ENCODE results near the gene DDIT4. TPM values are rescaled to one million over a fixed set of nuclear protein-coding genes. Genes with fewer than 3 reads are reported as not detected.
A peak's percentile ranks its signal among the peaks of the same experiment; 100 is the strongest.

DDIT4 gene
- polyA plus RNA-seq, 3 donors, result 26.1 to 611 (median 45.8) TPM

DNA sequence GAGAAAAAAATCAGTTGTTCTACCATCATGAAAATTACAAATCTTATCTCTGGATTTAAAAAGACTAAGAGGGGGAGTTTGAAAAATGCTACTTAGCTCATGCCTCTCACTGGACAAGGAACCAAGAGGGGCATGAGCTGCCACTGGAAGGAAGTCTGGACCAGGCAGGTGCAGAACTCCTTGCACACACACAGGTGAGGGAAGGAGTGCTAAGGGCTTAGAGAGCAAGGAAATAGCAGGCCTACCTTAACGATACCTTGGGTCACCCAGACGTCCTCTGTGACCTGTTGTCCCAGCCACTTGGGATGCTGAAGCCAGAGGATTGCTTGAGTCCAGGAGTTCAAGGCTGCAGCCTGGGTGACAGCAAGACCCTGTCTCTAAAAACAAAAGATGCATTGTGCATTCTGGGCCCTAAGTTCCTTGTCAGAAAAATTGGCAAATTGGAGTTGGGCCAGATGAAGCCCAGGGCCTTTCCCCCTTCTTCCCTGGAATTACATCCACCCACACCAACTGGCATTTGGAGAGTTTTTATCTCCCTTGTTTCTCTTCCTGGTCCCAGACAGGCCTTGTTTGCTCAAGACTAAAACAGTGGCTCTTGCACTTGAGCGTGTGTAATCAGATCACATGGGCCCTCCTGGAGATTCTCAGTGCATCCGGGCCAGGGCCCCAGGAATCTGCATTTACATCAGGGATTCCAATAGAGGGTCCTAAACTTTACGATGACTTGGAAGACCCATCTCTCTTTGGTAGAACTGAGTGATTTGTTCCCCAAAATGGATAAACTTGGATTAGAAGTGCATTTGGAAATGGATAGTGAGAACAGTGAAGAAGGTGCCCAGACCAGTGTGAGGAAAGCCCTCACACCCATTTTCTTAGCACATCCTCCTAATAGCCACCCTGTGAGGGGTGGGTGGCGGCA is 3.0 kb downstream of the DDIT4 start:
- Histone ChIP-seq H4K20me1 (ENCODE audit: insufficient read depth, low read length) (peaks cover 20% of the 10 kb centered on the region), H3K9ac (ENCODE audit: insufficient read depth, low read length, poor library complexity, severe bottlenecking) (no peak overlapping the region), H3K4me3 (replicated peaks in 1 of 3; ENCODE audit: low read depth in 2 of 3, low read length in 3 of 3) (peak overlapping the region in 1 of 3 experiments; percentile 98), H3K27ac (ENCODE audit: low read depth in 1 of 2, low read length in 2 of 2) (no peak overlapping the region), H3K36me3 (replicated peaks in 1 of 2; ENCODE audit: control insufficient read depth in 1 of 2, insufficient read depth in 2 of 2, low read length in 2 of 2) (no peaks in the 10 kb centered on the region), H3K4me2 (replicated peaks; ENCODE audit: extremely low read depth, low read length, poor library complexity, severe bottlenecking) (no peak overlapping the region), H2AFZ (ENCODE audit: insufficient read depth, low read depth, low read length, poor library complexity, severe bottlenecking) (no peak overlapping the region), H3K79me2 (ENCODE audit: insufficient read depth, low read length) (peaks cover 6% of the 10 kb centered on the region), H3K4me1 (ENCODE audit: control insufficient read depth in 1 of 2, insufficient read depth in 2 of 2, low read length in 2 of 2) (peaks cover 23 to 32% of the 10 kb centered on the region in 2 donors), H3K27me3 (ENCODE audit: control insufficient read depth in 2 of 2, insufficient read depth in 2 of 2, low read length in 2 of 2) (no peaks in the 10 kb centered on the region), H3K9me3 (replicated peaks in 1 of 2; ENCODE audit: control insufficient read depth in 1 of 2, insufficient read depth in 1 of 2, low read length in 2 of 2) (no peaks in the 10 kb centered on the region)
- Mint-ChIP-seq H3K36me3 (peaks cover 13 to 23% of the 10 kb centered on the region in 2 donors), H3K27me3 (ENCODE audit: low read depth in 3 of 3) (peaks cover 2 to 10% (median 6%) of the 10 kb centered on the region in 3 donors), H3K27ac (peak overlapping the region in 4 of 7 donors; percentile 2 to 46 (median 19)), H3K9me3 (peaks cover 0 to 2% (median 0%) of the 10 kb centered on the region in 7 donors), H3K4me3 (peak overlapping the region in 1 of 2 donors; percentile 98), H3K4me1 (peaks cover 36% of the 10 kb centered on the region)
- no peak for TF ChIP-seq CTCF (IDR thresholded peaks at IDR 0.05)
- 59% methylated on average over 4 of the region's 6 CpGs for WGBS (ENCODE audit: insufficient coverage)
- intact Hi-C loops (cut with micrococcal nuclease), result no loop called here
- no peak for DNase-seq

DNA sequence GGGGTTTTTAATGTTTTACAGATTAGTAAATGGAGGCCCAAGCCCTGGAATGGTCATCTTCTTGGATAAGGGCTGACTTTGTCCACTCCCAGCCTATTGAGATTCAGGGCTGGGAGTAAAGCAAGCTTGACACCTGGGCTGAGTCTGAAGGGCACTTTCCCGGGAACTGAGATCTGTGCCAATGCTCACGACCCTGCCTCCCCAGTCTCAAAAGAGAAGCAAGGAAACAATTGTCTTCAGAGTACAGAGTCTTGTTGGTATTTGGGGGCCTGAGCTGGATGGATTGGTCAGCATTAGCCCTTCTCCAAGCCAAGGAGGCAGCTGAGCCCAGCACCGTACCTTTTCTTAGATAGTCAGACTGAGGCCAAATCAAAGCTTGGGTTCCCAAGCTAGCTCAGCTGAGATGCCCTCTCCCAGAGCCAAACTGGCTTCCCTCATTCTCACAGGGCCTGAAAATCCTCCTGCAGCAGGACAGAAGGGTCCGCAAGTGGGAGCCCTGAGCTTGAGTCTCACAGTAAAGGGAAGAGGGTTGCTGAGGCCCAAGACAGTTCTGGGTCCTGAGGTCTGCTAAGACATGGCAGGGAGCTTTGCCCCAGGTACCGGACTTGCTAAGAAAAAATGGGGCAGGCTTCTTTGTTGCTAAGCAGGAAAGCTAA is 3.7 kb downstream of the DDIT4 start:
- 100% methylated on average over 2 of the region's 5 CpGs for WGBS (ENCODE audit: insufficient coverage)
- no peak overlapping the region for H2AFZ ChIP-seq (ENCODE audit: insufficient read depth, low read depth, low read length, poor library complexity, severe bottlenecking)
- H3K9me3 ChIP-seq (replicated peaks in 1 of 2; ENCODE audit: control insufficient read depth in 1 of 2, insufficient read depth in 1 of 2, low read length in 2 of 2), result no peaks in the 10 kb centered on the region
- Mint-ChIP-seq H3K36me3 (peaks cover 13 to 23% of the 10 kb centered on the region in 2 donors), H3K4me3 (no peak overlapping the region), H3K4me1 (peaks cover 34% of the 10 kb centered on the region), H3K27ac (peak overlapping the region in 2 of 7 donors; percentile 2 to 45), H3K9me3 (no peaks in the 10 kb centered on the region), H3K27me3 (ENCODE audit: low read depth in 3 of 3) (peaks cover 2 to 8% (median 2%) of the 10 kb centered on the region in 3 donors)
- H3K4me1 ChIP-seq (ENCODE audit: control insufficient read depth in 1 of 2, insufficient read depth in 2 of 2, low read length in 2 of 2), result peaks cover 26 to 36% of the 10 kb centered on the region in 2 donors
- H3K9ac ChIP-seq (ENCODE audit: insufficient read depth, low read length, poor library complexity, severe bottlenecking), result no peak overlapping the region
- TF ChIP-seq CTCF (IDR thresholded peaks at IDR 0.05), result no peak
- H3K4me2 ChIP-seq (replicated peaks; ENCODE audit: extremely low read depth, low read length, poor library complexity, severe bottlenecking), result no peak overlapping the region
- no peaks in the 10 kb centered on the region for H3K36me3 ChIP-seq (replicated peaks in 1 of 2; ENCODE audit: control insufficient read depth in 1 of 2, insufficient read depth in 2 of 2, low read length in 2 of 2)
- no peaks in the 10 kb centered on the region for H3K27me3 ChIP-seq (ENCODE audit: control insufficient read depth in 2 of 2, insufficient read depth in 2 of 2, low read length in 2 of 2)
- intact Hi-C loops (cut with micrococcal nuclease), result no loop called here
- DNase-seq, result no peak
- peaks cover 6% of the 10 kb centered on the region for H3K79me2 ChIP-seq (ENCODE audit: insufficient read depth, low read length)
- H3K27ac ChIP-seq (ENCODE audit: low read depth in 1 of 2, low read length in 2 of 2), result no peak overlapping the region
- H4K20me1 ChIP-seq (ENCODE audit: insufficient read depth, low read length), result peaks cover 20% of the 10 kb centered on the region
- H3K4me3 ChIP-seq (replicated peaks in 1 of 3; ENCODE audit: low read depth in 2 of 3, low read length in 3 of 3), result no peak overlapping the region
